Testis (tissue), 3 donors: ENCODE data around the gene DLG5. TPM values are rescaled to one million over a fixed set of nuclear protein-coding genes. Genes with fewer than 3 reads are reported as not detected.

Experiments used
- DNase-seq: peaks from one replicate; pipeline ENCODE4 v3.0.0-alpha.2; 2019
- H3K27ac ChIP-seq, 2 donors: fragments of 200-600 bp; sonication (generic); one replicate each; pipeline ENCODE4 v1.5.1; 2019
- H3K27me3 ChIP-seq: fragments of 200-600 bp; sonication (generic); one replicate; pipeline ENCODE4 v1.5.1; 2019
- H3K36me3 ChIP-seq: fragments of 200-600 bp; sonication (generic); one replicate; pipeline ENCODE4 v1.5.1; 2017; ENCODE audit warnings: low read depth; ENCODE audit errors: missing control alignments
- H3K4me1 ChIP-seq: fragments of 200-600 bp; sonication (generic); one replicate; pipeline ENCODE4 v1.5.1; 2019
- H3K4me3 ChIP-seq, 2 donors: fragments of 200-600 bp; sonication (generic); one replicate each; pipeline ENCODE4 v1.5.1; 2017 to 2019
- H3K9me3 ChIP-seq: fragments of 200-600 bp; sonication (generic); one replicate; pipeline ENCODE4 v1.5.1; 2017
- CTCF ChIP-seq, 3 experiments: fragments of 450-650 bp in 2 of 3; fragments of 200-600 bp in 1 of 3; sonication (generic) in 1 of 3; IDR thresholded peaks; one replicate each; pipeline ENCODE4 v1.5.1; 2016 to 2019; ENCODE audit warnings: antibody characterized with exemption in 3 of 3, mild to moderate bottlenecking in 2 of 3, moderate library complexity in 1 of 3
- POLR2A ChIP-seq: fragments of 450-650 bp; IDR thresholded peaks from one replicate; pipeline ENCODE4 v1.6.1; 2017; ENCODE audit warnings: antibody characterized with exemption, mild to moderate bottlenecking, moderate library complexity
- WGBS, 2 donors: methylation state at CpG; one replicate each; pipeline ENCODE4 v1.1.5; 2018; 5-methylcytosine and 5-hydroxymethylcytosine counted together
- intact Hi-C: fragments of 100-400 bp; cut with DNase I; formaldehyde crosslinking; loops from one replicate; pipeline ENCODE4 v1.15.1; 2023; ENCODE audit warnings: low total_unique reads
- polyA plus RNA-seq: library from polyadenylated mRNA; stranded (reverse); fragments of 350-450 nt; fragmentation: Illumina TruSeq; extraction: RNeasy Lipid Tissue Mini Kit (QIAGEN cat#74804); gene quantifications from one replicate; pipeline ENCODE4 v1.2.3, GENCODE V29; 2014; ENCODE audit warnings: low read depth, low replicate concordance; ENCODE audit not compliant: insufficient read depth
- total RNA-seq, 2 donors: library from RNA; depleted of rRNA; stranded (reverse); fragments of >200 nt; gene quantifications; one replicate each; pipeline ENCODE4 v1.2.3, GENCODE V29; 2016

The DLG5 gene
- total and polyA plus RNA-seq, 3 donors from 2014 or later = 26.9 to 54.8 (median 50.1) TPM

- DNase-seq = no peak
- peaks cover 27% of the 10 kb centered on the region for H3K4me1 ChIP-seq
- TF ChIP-seq POLR2A (no peak), CTCF (IDR thresholded peaks at IDR 0.05) (no peak)
- H3K27ac ChIP-seq = no peak overlapping the region
- no peaks in the 10 kb centered on the region for H3K9me3 ChIP-seq
- H3K4me3 ChIP-seq = no peak overlapping the region
- no peaks in the 10 kb centered on the region for H3K27me3 ChIP-seq
- WGBS, 2 donors = 82 to 99% methylated on average over 5 of the region's 5 CpGs
- no peaks in the 10 kb centered on the region for H3K36me3 ChIP-seq
- intact Hi-C loops = no loop called here
Measured at GRCh38 chr10:77922055-77922454, 4.5 kb downstream of the DLG5 start.

GRCh38 chr10:77921395-77921794, 5.2 kb downstream of the DLG5 start:
- Histone ChIP-seq H3K36me3 (no peaks in the 10 kb centered on the region), H3K27me3 (no peaks in the 10 kb centered on the region), H3K9me3 (no peaks in the 10 kb centered on the region), H3K27ac (no peak overlapping the region), H3K4me1 (peaks cover 27% of the 10 kb centered on the region), H3K4me3 (no peak overlapping the region)
- TF ChIP-seq CTCF (IDR thresholded peaks at IDR 0.05) (no peak), POLR2A (no peak)
- intact Hi-C loops = no loop called here
- 48 to 76% methylated on average over 7 of the region's 7 CpGs for WGBS, 2 donors
- no peak for DNase-seq

- WGBS, 2 donors = 55 to 83% methylated on average over 4 of the region's 4 CpGs
- no peaks in the 10 kb centered on the region for H3K27me3 ChIP-seq
- H3K27ac ChIP-seq = no peak overlapping the region
- no peak overlapping the region for H3K4me3 ChIP-seq
- intact Hi-C loops = no loop called here
- H3K36me3 ChIP-seq = no peaks in the 10 kb centered on the region
- TF ChIP-seq CTCF (IDR thresholded peaks at IDR 0.05) (no peak), POLR2A (no peak)
- no peaks in the 10 kb centered on the region for H3K9me3 ChIP-seq
- peaks cover 25% of the 10 kb centered on the region for H3K4me1 ChIP-seq
- no peak for DNase-seq
Measured at GRCh38 chr10:77920495-77920894, 6.1 kb downstream of the DLG5 start.

- Histone ChIP-seq H3K4me3 (no peak overlapping the region), H3K27ac (no peak overlapping the region)
- WGBS, 2 donors = 58 to 66% methylated on average over 4 of the region's 4 CpGs
Measured at GRCh38 chr10:77919713-77920108, 6.8 kb downstream of the DLG5 start.

More at GRCh38 chr10:77919713-77920108, 6.8 kb downstream of the DLG5 start:
- H3K9me3 ChIP-seq = no peaks in the 10 kb centered on the region
- intact Hi-C loops = no loop called here
- no peaks in the 10 kb centered on the region for H3K36me3 ChIP-seq
- H3K27me3 ChIP-seq = no peaks in the 10 kb centered on the region
- no peak for DNase-seq
- peaks cover 17% of the 10 kb centered on the region for H3K4me1 ChIP-seq
- TF ChIP-seq CTCF (IDR thresholded peaks at IDR 0.05) (no peak), POLR2A (no peak)
